ENCODE results near the gene NRARP. TPM values are rescaled to one million over a fixed set of nuclear protein-coding genes. Genes with fewer than 3 reads are reported as not detected.
"Not testable (repeated sequence)": the region's sequence is repeated elsewhere in the genome, so short reads cannot be mapped to it uniquely, and the experiment has no call there.

NRARP gene
- total RNA-seq, 1 donor from 2014 or later: 5.1 TPM

GRCh38 chr9:137333016-137333671 lies 31.1 kb upstream of the NRARP start:
- H3K4me3 ChIP-seq: no peak overlapping the region
- TF ChIP-seq, protein P1, sequence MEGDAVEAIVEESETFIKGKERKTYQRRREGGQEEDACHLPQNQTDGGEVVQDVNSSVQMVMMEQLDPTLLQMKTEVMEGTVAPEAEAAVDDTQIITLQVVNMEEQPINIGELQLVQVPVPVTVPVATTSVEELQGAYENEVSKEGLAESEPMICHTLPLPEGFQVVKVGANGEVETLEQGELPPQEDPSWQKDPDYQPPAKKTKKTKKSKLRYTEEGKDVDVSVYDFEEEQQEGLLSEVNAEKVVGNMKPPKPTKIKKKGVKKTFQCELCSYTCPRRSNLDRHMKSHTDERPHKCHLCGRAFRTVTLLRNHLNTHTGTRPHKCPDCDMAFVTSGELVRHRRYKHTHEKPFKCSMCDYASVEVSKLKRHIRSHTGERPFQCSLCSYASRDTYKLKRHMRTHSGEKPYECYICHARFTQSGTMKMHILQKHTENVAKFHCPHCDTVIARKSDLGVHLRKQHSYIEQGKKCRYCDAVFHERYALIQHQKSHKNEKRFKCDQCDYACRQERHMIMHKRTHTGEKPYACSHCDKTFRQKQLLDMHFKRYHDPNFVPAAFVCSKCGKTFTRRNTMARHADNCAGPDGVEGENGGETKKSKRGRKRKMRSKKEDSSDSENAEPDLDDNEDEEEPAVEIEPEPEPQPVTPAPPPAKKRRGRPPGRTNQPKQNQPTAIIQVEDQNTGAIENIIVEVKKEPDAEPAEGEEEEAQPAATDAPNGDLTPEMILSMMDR (IDR thresholded peaks at IDR 0.05; ENCODE audit: borderline replicate concordance): no peak
- intact Hi-C loops (cut with micrococcal nuclease): no loop called here
- peaks cover 17% of the 10 kb centered on the region for H3K9me3 ChIP-seq (replicated peaks)
- no peaks in the 10 kb centered on the region for H3K4me1 ChIP-seq
- no peaks in the 10 kb centered on the region for H3K36me3 ChIP-seq
- H3K27ac ChIP-seq (replicated peaks): no peak overlapping the region
- DNase-seq: no peak
- no peaks in the 10 kb centered on the region for H3K27me3 ChIP-seq (ENCODE audit: low read depth)

GRCh38 chr9:137331929-137332328 lies 29.9 kb upstream of the NRARP start:
- no peaks in the 10 kb centered on the region for H3K36me3 ChIP-seq
- no peak overlapping the region for H3K27ac ChIP-seq (replicated peaks)
- TF ChIP-seq, protein P1 (IDR thresholded peaks at IDR 0.05; ENCODE audit: borderline replicate concordance): no peak
- H3K27me3 ChIP-seq (ENCODE audit: low read depth): no peaks in the 10 kb centered on the region
- no peak overlapping the region for H3K4me3 ChIP-seq
- H3K9me3 ChIP-seq (replicated peaks): peaks cover 9% of the 10 kb centered on the region
- DNase-seq: no peak
- H3K4me1 ChIP-seq: no peaks in the 10 kb centered on the region
- intact Hi-C loops (cut with micrococcal nuclease): no loop called here

DNA sequence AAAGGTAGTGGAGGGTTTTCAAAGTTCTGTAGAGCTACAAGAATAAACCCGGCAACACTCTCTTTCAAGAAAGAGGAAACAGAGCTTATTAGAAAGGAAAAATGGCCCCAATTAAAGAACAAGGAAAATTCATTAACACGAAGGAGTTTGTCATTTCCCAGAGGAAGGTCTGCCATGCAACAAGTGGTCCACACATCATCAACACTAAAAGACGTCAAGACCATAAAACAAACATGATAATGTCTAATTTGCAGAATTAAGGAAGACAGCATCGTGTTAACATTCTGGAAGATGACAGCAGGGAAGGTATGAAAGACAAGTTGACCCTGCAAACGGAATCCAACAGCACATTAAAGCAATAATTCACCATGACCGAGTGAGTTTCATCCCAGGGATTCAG lies 28.6 kb upstream of the NRARP start:
- TF ChIP-seq, protein P1 (IDR thresholded peaks at IDR 0.05; ENCODE audit: borderline replicate concordance): no peak
- no peak for DNase-seq
- Histone ChIP-seq H3K9me3 (replicated peaks) (no peaks in the 10 kb centered on the region), H3K27ac (replicated peaks) (no peak overlapping the region), H3K4me1 (no peaks in the 10 kb centered on the region), H3K36me3 (no peaks in the 10 kb centered on the region), H3K4me3 (no peak overlapping the region), H3K27me3 (ENCODE audit: low read depth) (no peaks in the 10 kb centered on the region)
- intact Hi-C loops (cut with micrococcal nuclease): no loop called here

DNA sequence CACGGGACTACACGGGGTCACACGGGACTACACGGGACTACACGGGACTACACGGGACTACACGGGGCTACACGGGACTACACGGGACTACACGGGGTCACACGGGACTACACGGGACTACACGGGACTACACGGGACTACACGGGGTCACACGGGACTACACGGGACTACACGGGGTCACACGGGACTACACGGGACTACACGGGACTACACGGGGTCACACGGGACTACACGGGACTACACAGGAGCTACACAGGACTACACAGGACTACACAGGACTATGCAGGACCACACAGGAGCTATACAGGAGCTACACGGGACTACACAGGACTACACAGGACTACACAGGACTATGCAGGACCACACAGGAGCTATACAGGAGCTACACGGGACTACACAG lies 27.5 kb upstream of the NRARP start:
- H3K4me1 ChIP-seq; H3K9me3 ChIP-seq (replicated peaks); H3K36me3 ChIP-seq; H3K27ac ChIP-seq (replicated peaks); DNase-seq; intact Hi-C loops (cut with micrococcal nuclease); H3K4me3 ChIP-seq; H3K27me3 ChIP-seq (ENCODE audit: low read depth): not testable (repeated sequence)

DNA sequence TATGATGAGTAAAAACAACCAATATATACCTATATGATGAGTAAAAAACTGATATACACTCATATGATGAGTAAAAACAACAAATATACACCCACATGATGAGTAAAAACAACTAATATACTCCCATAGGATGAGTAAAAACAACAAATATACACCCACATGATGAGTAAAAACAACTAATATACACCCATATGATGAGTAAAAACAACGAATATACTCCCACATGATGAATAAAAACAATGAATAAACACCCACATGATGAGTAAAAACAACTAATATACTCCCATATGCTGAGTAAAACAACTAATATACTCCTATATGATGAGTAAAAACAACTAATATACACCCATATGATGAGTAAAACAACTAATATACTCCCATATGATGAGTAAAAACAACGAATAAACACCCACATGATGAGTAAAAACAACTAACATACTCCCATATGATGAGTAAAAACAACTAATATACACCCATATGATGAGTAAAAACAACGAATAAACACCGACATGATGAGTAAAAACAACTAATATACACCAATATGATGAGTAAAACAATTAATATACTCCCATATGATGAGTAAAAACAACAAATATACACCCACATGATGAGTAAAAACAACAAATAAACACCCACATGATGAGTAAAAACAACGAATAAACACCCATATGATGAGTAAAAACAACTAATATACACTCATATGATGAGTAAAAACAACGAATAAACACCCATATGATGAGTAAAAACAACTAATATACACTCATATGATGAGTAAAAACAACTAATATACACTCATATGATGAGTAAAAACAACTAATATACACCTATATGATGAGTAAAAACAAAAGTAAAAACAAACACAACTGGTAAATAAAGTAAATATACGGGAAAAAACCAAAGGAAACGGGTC lies 25.8 kb upstream of the NRARP start:
- H3K4me3 ChIP-seq; intact Hi-C loops (cut with micrococcal nuclease): not testable (repeated sequence)

DNA sequence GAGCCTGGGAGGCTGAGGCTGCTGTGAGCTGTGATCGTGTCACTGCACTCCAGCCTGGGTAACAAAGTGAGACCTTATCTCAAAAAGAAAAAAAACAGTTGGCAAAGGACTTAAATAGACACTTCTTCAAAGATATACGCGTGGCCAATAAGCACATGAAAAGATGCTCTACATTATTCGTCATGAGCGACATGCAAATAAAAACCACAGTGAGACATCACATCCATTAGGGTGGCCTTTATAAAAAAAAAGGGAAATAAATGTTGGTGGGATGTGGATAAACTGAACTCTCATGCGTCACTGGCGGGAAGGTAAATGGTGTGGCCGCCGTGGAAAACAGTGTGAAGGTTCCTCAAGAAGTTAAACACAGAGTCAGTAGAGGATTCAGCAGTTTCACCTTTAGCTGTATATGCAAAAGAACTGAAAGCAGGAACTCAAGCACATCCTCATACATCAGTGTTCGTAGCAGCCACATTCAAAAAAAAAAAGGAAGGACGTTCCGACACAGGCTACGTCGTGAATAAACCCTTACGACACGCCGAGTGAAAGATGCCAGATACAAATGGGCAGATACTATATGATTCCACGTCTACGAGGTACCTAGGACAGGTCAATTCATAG lies 24.5 kb upstream of the NRARP start:
- Histone ChIP-seq H3K27ac (replicated peaks) (no peak overlapping the region), H3K27me3 (ENCODE audit: low read depth) (no peaks in the 10 kb centered on the region), H3K4me3 (no peak overlapping the region), H3K4me1 (peaks cover 5% of the 10 kb centered on the region), H3K36me3 (no peaks in the 10 kb centered on the region), H3K9me3 (replicated peaks) (no peaks in the 10 kb centered on the region)
- TF ChIP-seq, protein P1 (IDR thresholded peaks at IDR 0.05; ENCODE audit: borderline replicate concordance): no peak
- DNase-seq: no peak
- intact Hi-C loops (cut with micrococcal nuclease): no loop called here

More for the DNA sequence above, 25.8 kb upstream of the NRARP start:
- not testable (repeated sequence) for DNase-seq; H3K27me3 ChIP-seq (ENCODE audit: low read depth); H3K27ac ChIP-seq (replicated peaks); H3K4me1 ChIP-seq; H3K36me3 ChIP-seq; H3K9me3 ChIP-seq (replicated peaks)
